OCI-LY7 (cell line): ENCODE results near the gene SLC17A8.

Experiments used
- CTCF ChIP-seq: fragments of 200-600 bp; sonication (generic); conservative IDR thresholded peaks from 2 replicates; pipeline ENCODE4 v1.5.1; 2014; ENCODE audit warnings: mild to moderate bottlenecking, antibody characterized with exemption, low read length, moderate library complexity, mixed read lengths
- EZH2phosphoT487 ChIP-seq: fragments of 200-600 bp; sonication (generic); IDR thresholded peaks from 2 replicates; pipeline ENCODE4 v1.6.1; 2018; ENCODE audit warnings: low read depth, borderline replicate concordance, mild to moderate bottlenecking, mixed run types, antibody characterized with exemption, low read length, moderate library complexity, mixed read lengths

GRCh38 chr12:100422646-100423045 is 65.8 kb downstream of the SLC17A8 start:
- TF ChIP-seq CTCF (no peak), EZH2phosphoT487 (no peak)
